Pons (tissue), 1 donor: ENCODE data around the gene TRIL.

Experiments
- DNase-seq: peaks from one replicate; pipeline ENCODE4 v3.0.0-alpha.2; 2016; ENCODE audit warnings: low spot score

Gene TRIL

GRCh38 chr7:28983396-28984190 is 25.5 kb upstream of the TRIL start:
- DNase-seq = no peak

GRCh38 chr7:28981161-28981465 is 23.0 kb upstream of the TRIL start:
- peak; percentile 36 for DNase-seq

GRCh38 chr7:28980451-28981160 is 22.5 kb upstream of the TRIL start:
- DNase-seq = peak; percentile 20

- no peak for DNase-seq
Observed at GRCh38 chr7:28979776-28980175, 21.6 kb upstream of the TRIL start.

- DNase-seq = no peak
Observed at GRCh38 chr7:28977881-28978280, 19.8 kb upstream of the TRIL start.

GRCh38 chr7:28976022-28976421 is 17.9 kb upstream of the TRIL start:
- no peak for DNase-seq

- DNase-seq = no peak
Observed at GRCh38 chr7:28973591-28973990, 15.5 kb upstream of the TRIL start.

GRCh38 chr7:28964056-28964455 is 5.9 kb upstream of the TRIL start:
- DNase-seq = no peak

GRCh38 chr7:28961972-28962371 is 3.8 kb upstream of the TRIL start:
- no peak for DNase-seq

GRCh38 chr7:28960071-28960840 is 2.1 kb upstream of the TRIL start:
- no peak for DNase-seq

- DNase-seq = no peak
Observed at GRCh38 chr7:28958980-28959347, 834 bp upstream of the TRIL start.

GRCh38 chr7:28957751-28958234 is 337 bp downstream of the TRIL start:
- no peak for DNase-seq

- no peak for DNase-seq
Observed at GRCh38 chr7:28957064-28957750, 923 bp downstream of the TRIL start.

- DNase-seq = no peak
Observed at GRCh38 chr7:28956608-28957063, 1.5 kb downstream of the TRIL start.

- DNase-seq = no peak
Observed at GRCh38 chr7:28955718-28956607, 2.2 kb downstream of the TRIL start.

- DNase-seq = no peak
Observed at GRCh38 chr7:28955356-28955717, 2.8 kb downstream of the TRIL start.

GRCh38 chr7:28954946-28955345 is 3.2 kb downstream of the TRIL start:
- peak; percentile 37 for DNase-seq

- no peak for DNase-seq
Observed at GRCh38 chr7:28954471-28954870, 3.7 kb downstream of the TRIL start.

GRCh38 chr7:28953633-28954032 is 4.5 kb downstream of the TRIL start:
- DNase-seq = no peak

GRCh38 chr7:28942168-28942567 is 16.0 kb downstream of the TRIL start:
- DNase-seq = no peak

GRCh38 chr7:28941633-28942032 is 16.5 kb downstream of the TRIL start:
- no peak for DNase-seq
